CD4-positive, alpha-beta T cell treated with Interleukin-2 at 100 ng/mL for 4 hours (primary cell): ENCODE data around the gene MSANTD2.

Experiments
- DNase-seq: peaks from one replicate; pipeline ENCODE4 v3.0.0-alpha.2; 2020; ENCODE audit warnings: low spot score

MSANTD2 gene

GRCh38 chr11:124753205-124753604 is 47.0 kb downstream of the MSANTD2 start:
- DNase-seq: no peak

GRCh38 chr11:124752471-124753102 is 47.6 kb downstream of the MSANTD2 start:
- no peak for DNase-seq

GRCh38 chr11:124751741-124752470 is 48.3 kb downstream of the MSANTD2 start, which contains the start of gene VSIG2:
Gene VSIG2, minus strand, starts transcription at chr11:124752255. Its CDS starts 118 bp downstream, at chr11:124752137.
- DNase-seq: no peak

- no peak for DNase-seq
Measured at GRCh38 chr11:124751391-124751740, 48.8 kb downstream of the MSANTD2 start.

- no peak for DNase-seq
Measured at GRCh38 chr11:124749912-124750311, 50.3 kb downstream of the MSANTD2 start.

- no peak for DNase-seq
Measured at GRCh38 chr11:124748481-124749343, 51.5 kb downstream of the MSANTD2 start.

- no peak for DNase-seq
Measured at GRCh38 chr11:124748100-124748418, 52.1 kb downstream of the MSANTD2 start.

- no peak for DNase-seq
Measured at GRCh38 chr11:124747406-124748099, 52.7 kb downstream of the MSANTD2 start.

GRCh38 chr11:124746621-124747243 is 53.5 kb downstream of the MSANTD2 start:
- peak; percentile 82 for DNase-seq

- peak; percentile 36 for DNase-seq
Measured at GRCh38 chr11:124745835-124746620, 54.2 kb downstream of the MSANTD2 start.

GRCh38 chr11:124745270-124745834 is 54.9 kb downstream of the MSANTD2 start:
- DNase-seq: no peak

GRCh38 chr11:124743050-124743449 is 57.2 kb downstream of the MSANTD2 start:
- DNase-seq: no peak

- no peak for DNase-seq
Measured at GRCh38 chr11:124742555-124742954, 57.7 kb downstream of the MSANTD2 start.

GRCh38 chr11:124740277-124740882 is 59.8 kb downstream of the MSANTD2 start:
- peak; percentile 58 for DNase-seq

GRCh38 chr11:124739479-124740276 is 60.5 kb downstream of the MSANTD2 start, which contains the start of gene NRGN:
Gene NRGN, plus strand, starts transcription at chr11:124739942. Its CDS starts 143 bp downstream, at chr11:124740085.
- peak; percentile 81 for DNase-seq

- DNase-seq: no peak
Measured at GRCh38 chr11:124738713-124739478, 61.3 kb downstream of the MSANTD2 start.

GRCh38 chr11:124737638-124738305 is 62.4 kb downstream of the MSANTD2 start:
- DNase-seq: no peak

GRCh38 chr11:124736736-124737135 is 63.5 kb downstream of the MSANTD2 start:
- no peak for DNase-seq
